ENCODE data around the gene ZNF831.

The ZNF831 gene

DNA sequence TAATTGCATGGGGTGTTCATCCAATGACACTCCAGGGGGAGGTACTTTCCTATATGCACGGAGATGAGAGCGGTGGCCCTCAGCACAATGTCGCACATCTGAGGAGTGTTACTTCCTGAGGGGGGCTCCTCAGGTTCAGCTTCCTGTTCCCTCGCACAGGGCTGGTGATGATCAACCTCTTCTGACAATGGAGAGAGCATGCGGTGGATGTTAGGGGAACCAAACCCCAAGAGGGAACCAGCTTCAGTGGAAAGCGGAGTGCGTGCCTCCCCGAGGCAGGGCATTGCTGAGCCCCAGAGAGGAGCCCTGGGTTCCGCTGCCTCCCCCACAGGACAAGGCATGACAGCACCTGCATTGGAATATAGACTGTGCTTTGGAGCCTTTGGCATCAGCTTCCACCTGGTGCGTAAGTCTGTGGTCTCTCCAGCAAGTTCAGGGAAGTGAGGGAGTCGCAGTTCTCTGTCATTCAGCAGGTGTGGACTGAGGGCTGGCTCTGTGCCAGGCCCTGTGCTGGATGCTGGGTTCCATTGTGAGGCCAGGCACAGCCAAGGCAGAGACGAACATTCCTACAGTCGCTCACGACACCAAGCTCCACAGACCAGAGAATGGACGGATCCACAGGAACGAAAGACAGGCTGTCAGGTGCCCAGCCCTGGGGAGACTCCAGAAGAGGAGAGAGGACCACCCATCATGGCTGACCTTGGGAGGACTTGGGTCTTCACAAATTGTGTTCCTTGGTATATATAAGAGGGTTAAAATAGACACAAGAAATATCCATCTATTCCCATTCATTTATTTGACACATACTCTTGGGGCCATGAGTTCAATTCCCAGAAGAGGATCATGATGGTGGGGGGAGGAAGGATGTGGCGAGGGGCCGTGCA, 3.9 kb upstream of the ZNF831 start:
- no peak for ATAC-seq (ENCODE audit: insufficient read depth, low read depth)
- Histone ChIP-seq H4K20me1 (ENCODE audit: insufficient read depth, low read length) (no peaks in the 10 kb centered on the region; the same call in 1 of the 2 replicates), H3K27ac (ENCODE audit: low read length) (no peak overlapping the region), H3K4me1 (ENCODE audit: insufficient read depth, low read length) (no peaks in the 10 kb centered on the region), H2AFZ (ENCODE audit: low read depth, low read length) (no peak overlapping the region), H3K9ac (ENCODE audit: low read depth, low read length) (no peak overlapping the region), H3K4me2 (ENCODE audit: insufficient read depth, low read length) (no peak overlapping the region), H3K4me3 (ENCODE audit: low read depth in 1 of 2, low read length in 2 of 2) (no peak overlapping the region), H3K9me3 (ENCODE audit: insufficient read depth, low read length, severe bottlenecking) (no peaks in the 10 kb centered on the region), H3K36me3 (ENCODE audit: insufficient read depth, low read length) (no peaks in the 10 kb centered on the region), H3K27me3 (ENCODE audit: insufficient read depth, low read length, poor library complexity) (peaks cover 11% of the 10 kb centered on the region), H3K79me2 (ENCODE audit: insufficient read depth, low read length) (no peaks in the 10 kb centered on the region)
- TF ChIP-seq, protein P1, sequence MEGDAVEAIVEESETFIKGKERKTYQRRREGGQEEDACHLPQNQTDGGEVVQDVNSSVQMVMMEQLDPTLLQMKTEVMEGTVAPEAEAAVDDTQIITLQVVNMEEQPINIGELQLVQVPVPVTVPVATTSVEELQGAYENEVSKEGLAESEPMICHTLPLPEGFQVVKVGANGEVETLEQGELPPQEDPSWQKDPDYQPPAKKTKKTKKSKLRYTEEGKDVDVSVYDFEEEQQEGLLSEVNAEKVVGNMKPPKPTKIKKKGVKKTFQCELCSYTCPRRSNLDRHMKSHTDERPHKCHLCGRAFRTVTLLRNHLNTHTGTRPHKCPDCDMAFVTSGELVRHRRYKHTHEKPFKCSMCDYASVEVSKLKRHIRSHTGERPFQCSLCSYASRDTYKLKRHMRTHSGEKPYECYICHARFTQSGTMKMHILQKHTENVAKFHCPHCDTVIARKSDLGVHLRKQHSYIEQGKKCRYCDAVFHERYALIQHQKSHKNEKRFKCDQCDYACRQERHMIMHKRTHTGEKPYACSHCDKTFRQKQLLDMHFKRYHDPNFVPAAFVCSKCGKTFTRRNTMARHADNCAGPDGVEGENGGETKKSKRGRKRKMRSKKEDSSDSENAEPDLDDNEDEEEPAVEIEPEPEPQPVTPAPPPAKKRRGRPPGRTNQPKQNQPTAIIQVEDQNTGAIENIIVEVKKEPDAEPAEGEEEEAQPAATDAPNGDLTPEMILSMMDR (IDR thresholded peaks at IDR 0.05; ENCODE audit: borderline replicate concordance, extremely low read depth, low read length, poor library complexity, severe bottlenecking) = no peak
- TF ChIP-seq EZH2 (IDR thresholded peaks at IDR 0.05; ENCODE audit: borderline replicate concordance, low read depth, low read length, severe bottlenecking) = no peak
- DNase-seq = no peak

DNA sequence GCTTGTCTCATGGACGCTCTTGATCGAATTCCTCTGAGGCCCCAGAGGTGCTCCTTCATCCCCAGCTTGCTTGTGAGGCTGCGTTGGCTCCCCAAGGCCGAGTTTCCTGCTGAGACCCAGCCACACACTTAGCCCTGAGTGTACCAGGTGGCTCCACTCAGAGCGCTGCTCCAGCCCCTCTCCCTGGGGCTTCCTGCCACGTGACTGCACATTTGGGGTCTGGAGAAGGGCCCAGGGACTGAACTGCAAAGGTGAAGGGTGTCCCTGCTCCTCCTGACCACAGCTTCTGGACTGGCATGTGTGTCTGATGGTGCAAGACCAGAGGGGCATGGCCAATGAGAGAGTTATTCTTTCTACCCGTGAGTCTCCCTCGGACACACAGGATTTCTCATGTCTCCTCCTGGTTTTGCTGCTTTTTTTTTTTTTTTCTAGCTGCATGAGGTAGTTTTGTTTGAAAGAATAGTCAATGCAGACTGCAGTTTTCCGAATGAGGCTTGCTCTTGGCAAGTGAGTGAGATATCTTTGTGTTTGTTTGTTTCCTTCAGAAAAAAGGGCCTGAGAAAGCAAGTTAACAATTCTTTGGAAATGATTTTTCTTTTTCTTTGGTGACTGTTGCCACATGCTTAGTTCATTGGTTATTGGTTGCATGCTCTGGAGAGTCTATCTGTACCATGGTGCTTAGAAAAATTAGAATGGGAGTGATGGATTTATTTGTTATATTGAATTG, 3.1 kb upstream of the ZNF831 start:
- H2AFZ ChIP-seq (ENCODE audit: low read depth, low read length) = no peak overlapping the region
- H3K27me3 ChIP-seq (ENCODE audit: insufficient read depth, low read length, poor library complexity) = peaks cover 15% of the 10 kb centered on the region
- H3K36me3 ChIP-seq (ENCODE audit: insufficient read depth, low read length) = no peaks in the 10 kb centered on the region
- TF ChIP-seq, protein P1 (IDR thresholded peaks at IDR 0.05; ENCODE audit: borderline replicate concordance, extremely low read depth, low read length, poor library complexity, severe bottlenecking) = no peak
- TF ChIP-seq EZH2 (IDR thresholded peaks at IDR 0.05; ENCODE audit: borderline replicate concordance, low read depth, low read length, severe bottlenecking) = no peak
- H3K79me2 ChIP-seq (ENCODE audit: insufficient read depth, low read length) = no peaks in the 10 kb centered on the region
- H3K4me2 ChIP-seq (ENCODE audit: insufficient read depth, low read length) = no peak overlapping the region
- H3K9me3 ChIP-seq (ENCODE audit: insufficient read depth, low read length, severe bottlenecking) = no peaks in the 10 kb centered on the region
- H4K20me1 ChIP-seq (ENCODE audit: insufficient read depth, low read length) = no peaks in the 10 kb centered on the region
- no peak for DNase-seq
- H3K9ac ChIP-seq (ENCODE audit: low read depth, low read length) = no peak overlapping the region
- no peaks in the 10 kb centered on the region for H3K4me1 ChIP-seq (ENCODE audit: insufficient read depth, low read length)
- H3K4me3 ChIP-seq (ENCODE audit: low read depth in 1 of 2, low read length in 2 of 2) = no peak overlapping the region
- no peak for ATAC-seq (ENCODE audit: insufficient read depth, low read depth)
- no peak overlapping the region for H3K27ac ChIP-seq (ENCODE audit: low read length)

DNA sequence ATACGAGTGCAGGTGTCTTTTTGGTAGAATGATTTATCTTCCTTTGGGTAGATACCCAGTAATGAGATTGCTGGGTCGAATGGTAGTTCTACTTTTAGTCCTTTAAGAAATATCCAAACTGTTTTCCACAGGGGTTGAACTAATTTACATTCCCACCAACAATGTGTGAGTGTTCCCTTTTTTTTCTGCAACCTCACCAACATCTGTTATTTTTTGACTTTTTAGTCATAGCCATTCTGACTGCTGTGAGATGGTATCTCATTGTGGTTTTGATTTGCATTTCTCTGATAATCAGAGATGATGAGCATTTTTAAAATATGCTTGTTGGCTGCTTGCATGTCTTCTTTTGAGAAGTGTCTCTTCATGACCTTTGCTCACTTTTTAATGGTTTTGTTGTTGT, 1.9 kb upstream of the ZNF831 start:
- no peaks in the 10 kb centered on the region for H3K79me2 ChIP-seq (ENCODE audit: insufficient read depth, low read length)
- no peaks in the 10 kb centered on the region for H3K9me3 ChIP-seq (ENCODE audit: insufficient read depth, low read length, severe bottlenecking)
- no peak overlapping the region for H3K4me3 ChIP-seq (ENCODE audit: low read depth in 1 of 2, low read length in 2 of 2)
- no peaks in the 10 kb centered on the region for H3K4me1 ChIP-seq (ENCODE audit: insufficient read depth, low read length)
- H2AFZ ChIP-seq (ENCODE audit: low read depth, low read length) = no peak overlapping the region
- TF ChIP-seq, protein P1 (IDR thresholded peaks at IDR 0.05; ENCODE audit: borderline replicate concordance, extremely low read depth, low read length, poor library complexity, severe bottlenecking) = no peak
- TF ChIP-seq EZH2 (IDR thresholded peaks at IDR 0.05; ENCODE audit: borderline replicate concordance, low read depth, low read length, severe bottlenecking) = no peak
- no peak for ATAC-seq (ENCODE audit: insufficient read depth, low read depth)
- no peak overlapping the region for H3K4me2 ChIP-seq (ENCODE audit: insufficient read depth, low read length)
- no peaks in the 10 kb centered on the region for H4K20me1 ChIP-seq (ENCODE audit: insufficient read depth, low read length)
- peaks cover 18% of the 10 kb centered on the region for H3K27me3 ChIP-seq (ENCODE audit: insufficient read depth, low read length, poor library complexity)
- H3K27ac ChIP-seq (ENCODE audit: low read length) = no peak overlapping the region
- no peak for DNase-seq
- H3K9ac ChIP-seq (ENCODE audit: low read depth, low read length) = no peak overlapping the region
- H3K36me3 ChIP-seq (ENCODE audit: insufficient read depth, low read length) = no peaks in the 10 kb centered on the region
